Thoracic aorta (tissue), 2 donors: ENCODE results near the gene TBX5. TPM values are rescaled to one million over a fixed set of nuclear protein-coding genes. Genes with fewer than 3 reads are reported as not detected.

Experiments used
- ATAC-seq: fragments of 150-250 bp; one replicate; pipeline ENCODE4 v1.8.0; 2017; ENCODE audit warnings: low read depth; ENCODE audit not compliant: insufficient number of reproducible peaks, low FRiP score
- DNase-seq: peaks from one replicate; pipeline ENCODE4 v3.0.0-alpha.2; 2020; ENCODE audit warnings: low spot score
- H3K27ac ChIP-seq, 2 donors: fragments of 200-600 bp; sonication (generic); 1 replicate in 1 of 2; 2 replicates in 1 of 2; pipeline ENCODE4 v1.5.1; 2016; ENCODE audit warnings: mild to moderate bottlenecking in 2 of 2, moderate library complexity in 2 of 2
- H3K27me3 ChIP-seq: fragments of 200-600 bp; sonication (generic); replicated peaks from 2 replicates; pipeline ENCODE4 v1.6.0; 2016; ENCODE audit warnings: mild to moderate bottlenecking; ENCODE audit not compliant: insufficient read depth
- H3K36me3 ChIP-seq: fragments of 200-600 bp; sonication (generic); one replicate; pipeline ENCODE4 v1.5.1; 2016
- H3K4me1 ChIP-seq, 2 donors: fragments of 200-600 bp; sonication (generic); 1 replicate in 1 of 2; 2 replicates in 1 of 2; pipeline versions ENCODE4 v1.5.1 to v1.6.0; 2016; ENCODE audit warnings: low read depth in 2 of 2, mild to moderate bottlenecking in 1 of 2; ENCODE audit not compliant: control insufficient read depth in 1 of 2
- H3K4me3 ChIP-seq: fragments of 200-600 bp; sonication (generic); 2 replicates; pipeline ENCODE4 v1.5.1; 2016; ENCODE audit warnings: mild to moderate bottlenecking
- H3K9me3 ChIP-seq: fragments of 200-600 bp; sonication (generic); 2 replicates; pipeline ENCODE4 v1.5.1; 2016
- total RNA-seq, 2 donors: library from RNA; depleted of rRNA; stranded (reverse); fragments of >200 nt; gene quantifications; one replicate each; pipeline versions ENCODE4 v1.1.0 to v1.2.3, GENCODE V29; 2016
- TF ChIP-seq, protein P1 (sequence below): fragments of 200-600 bp; sonication (generic); IDR thresholded peaks from one replicate; pipeline ENCODE4 v1.5.1; 2019; ENCODE audit warnings: antibody characterized with exemption

TBX5 gene
- total RNA-seq, 2 donors from 2014 or later: 0.21 to 1.5 TPM

DNA sequence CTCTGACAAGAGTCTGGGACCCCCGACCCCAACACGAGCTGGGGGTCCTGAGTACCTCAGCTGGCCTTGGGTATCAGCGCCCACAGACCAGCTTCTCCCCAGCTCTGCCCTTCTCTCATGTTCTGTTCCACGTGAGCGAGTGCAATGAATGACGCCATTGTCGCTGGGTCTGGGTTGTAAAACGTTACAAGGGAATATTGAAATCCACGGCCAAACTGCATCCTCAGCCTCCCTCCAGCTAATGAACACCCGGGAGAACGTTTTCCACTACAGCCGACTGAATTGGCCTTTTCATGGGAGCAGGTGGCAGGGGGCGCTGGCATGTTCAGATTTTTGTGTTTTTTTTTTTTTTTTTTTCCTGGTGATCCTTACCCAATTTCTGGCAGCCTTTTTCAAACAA lies 34.7 kb downstream of the TBX5 start:
- no peak overlapping the region for H3K27ac ChIP-seq
- H3K4me3 ChIP-seq: no peak overlapping the region
- H3K36me3 ChIP-seq: no peaks in the 10 kb centered on the region
- H3K27me3 ChIP-seq: no peaks in the 10 kb centered on the region
- peaks cover 3 to 6% of the 10 kb centered on the region in 2 donors for H3K4me1 ChIP-seq
- no peaks in the 10 kb centered on the region for H3K9me3 ChIP-seq
- TF ChIP-seq, protein P1, sequence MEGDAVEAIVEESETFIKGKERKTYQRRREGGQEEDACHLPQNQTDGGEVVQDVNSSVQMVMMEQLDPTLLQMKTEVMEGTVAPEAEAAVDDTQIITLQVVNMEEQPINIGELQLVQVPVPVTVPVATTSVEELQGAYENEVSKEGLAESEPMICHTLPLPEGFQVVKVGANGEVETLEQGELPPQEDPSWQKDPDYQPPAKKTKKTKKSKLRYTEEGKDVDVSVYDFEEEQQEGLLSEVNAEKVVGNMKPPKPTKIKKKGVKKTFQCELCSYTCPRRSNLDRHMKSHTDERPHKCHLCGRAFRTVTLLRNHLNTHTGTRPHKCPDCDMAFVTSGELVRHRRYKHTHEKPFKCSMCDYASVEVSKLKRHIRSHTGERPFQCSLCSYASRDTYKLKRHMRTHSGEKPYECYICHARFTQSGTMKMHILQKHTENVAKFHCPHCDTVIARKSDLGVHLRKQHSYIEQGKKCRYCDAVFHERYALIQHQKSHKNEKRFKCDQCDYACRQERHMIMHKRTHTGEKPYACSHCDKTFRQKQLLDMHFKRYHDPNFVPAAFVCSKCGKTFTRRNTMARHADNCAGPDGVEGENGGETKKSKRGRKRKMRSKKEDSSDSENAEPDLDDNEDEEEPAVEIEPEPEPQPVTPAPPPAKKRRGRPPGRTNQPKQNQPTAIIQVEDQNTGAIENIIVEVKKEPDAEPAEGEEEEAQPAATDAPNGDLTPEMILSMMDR: no peak
- ATAC-seq (no peak), DNase-seq (no peak)

- no peak for ATAC-seq
- no peak for DNase-seq
These were observed 37.1 kb downstream of the TBX5 start for GRCh38 chr12:114368685-114369452.

DNA sequence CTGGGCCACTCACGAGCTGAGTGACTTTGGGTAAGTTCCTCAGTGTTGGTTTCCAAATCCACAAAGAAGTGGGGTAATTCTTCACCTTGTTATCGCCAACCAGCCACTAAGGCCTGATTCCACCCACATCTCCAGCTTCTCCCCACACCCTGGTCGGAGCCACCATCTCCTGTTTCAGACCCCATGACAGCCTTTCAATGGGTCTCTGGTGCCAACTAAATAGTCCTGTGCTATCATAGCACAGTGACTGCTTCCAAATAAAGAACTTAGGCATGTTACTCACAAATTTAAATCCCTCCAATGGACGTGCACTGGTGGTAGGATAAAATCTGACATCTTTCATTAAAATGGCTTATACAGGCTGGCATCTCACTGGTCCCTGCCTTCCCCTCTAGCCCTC lies 44.0 kb downstream of the TBX5 start:
- Histone ChIP-seq H3K9me3 (no peaks in the 10 kb centered on the region), H3K4me1 (no peaks in the 10 kb centered on the region), H3K4me3 (no peak overlapping the region), H3K27ac (no peak overlapping the region), H3K36me3 (no peaks in the 10 kb centered on the region), H3K27me3 (no peaks in the 10 kb centered on the region)
- TF ChIP-seq, protein P1: no peak
- ATAC-seq: no peak
- DNase-seq: no peak

More at GRCh38 chr12:114368685-114369452, 37.1 kb downstream of the TBX5 start:
- H3K36me3 ChIP-seq: no peaks in the 10 kb centered on the region
- H3K4me3 ChIP-seq: peak overlapping the region; percentile 50
- TF ChIP-seq, protein P1: no peak
- H3K9me3 ChIP-seq: no peaks in the 10 kb centered on the region
- H3K4me1 ChIP-seq: peaks cover 3 to 6% of the 10 kb centered on the region in 2 donors
- peak overlapping the region in 1 of 2 donors; percentile 15 for H3K27ac ChIP-seq
- no peaks in the 10 kb centered on the region for H3K27me3 ChIP-seq

GRCh38 chr12:114361545-114361944 lies 44.4 kb downstream of the TBX5 start:
- ATAC-seq: no peak
- no peak for DNase-seq
- TF ChIP-seq, protein P1: no peak
- Histone ChIP-seq H3K4me1 (no peaks in the 10 kb centered on the region), H3K27me3 (no peaks in the 10 kb centered on the region), H3K36me3 (no peaks in the 10 kb centered on the region), H3K4me3 (no peak overlapping the region), H3K27ac (no peak overlapping the region), H3K9me3 (no peaks in the 10 kb centered on the region)

- Histone ChIP-seq H3K27ac (no peak overlapping the region), H3K36me3 (no peaks in the 10 kb centered on the region), H3K9me3 (no peaks in the 10 kb centered on the region), H3K4me3 (no peak overlapping the region), H3K4me1 (no peaks in the 10 kb centered on the region), H3K27me3 (no peaks in the 10 kb centered on the region)
- no peak for DNase-seq
- ATAC-seq: no peak
- TF ChIP-seq, protein P1: no peak
These were observed 45.5 kb downstream of the TBX5 start for GRCh38 chr12:114360485-114360884.
